ENCODE results near the gene UBTD2.

The UBTD2 gene

DNA sequence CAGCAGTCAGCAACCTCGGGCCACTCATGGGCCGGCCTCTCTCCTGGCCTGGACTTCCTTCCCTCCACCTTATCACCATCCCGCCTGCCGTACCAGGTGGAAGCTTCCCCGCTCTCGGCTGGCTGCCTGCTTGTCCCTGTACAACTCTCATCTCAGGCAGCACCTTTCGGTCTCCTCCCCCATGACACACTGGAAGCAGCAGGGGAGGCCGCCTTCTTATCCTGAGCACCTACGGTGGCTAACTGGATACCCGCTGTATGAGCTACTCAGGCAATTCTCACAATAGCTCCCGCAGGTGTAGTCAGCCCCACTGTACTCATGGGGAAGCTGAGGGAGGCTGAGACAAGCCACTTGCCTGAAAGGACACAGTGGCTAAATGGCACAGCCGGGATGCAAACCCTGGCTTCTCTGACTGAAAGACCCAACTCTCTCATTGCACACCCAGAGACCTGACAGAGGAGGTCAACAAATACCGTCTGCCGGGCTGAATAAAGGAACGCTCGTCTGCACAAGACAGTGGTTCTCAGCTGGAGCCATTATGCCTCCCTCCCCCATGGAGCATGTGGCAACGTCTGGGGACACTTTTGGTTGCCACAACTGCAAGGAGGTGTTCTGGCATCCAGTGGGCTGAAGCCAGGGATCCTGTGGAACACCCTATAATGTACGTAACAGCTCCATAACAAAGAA, 105.1 kb downstream of the UBTD2 start:
- Histone ChIP-seq H3K27ac (ENCODE audit: low read depth, low read length) (no peak overlapping the region), H3K36me3 (ENCODE audit: control insufficient read depth in 1 of 2, insufficient read depth in 2 of 2, low read length in 2 of 2) (peaks cover 2 to 7% of the 10 kb centered on the region in 2 experiments), H4K91ac (ENCODE audit: low read depth, low read length) (no peak overlapping the region), H3K27me3 (ENCODE audit: insufficient read depth, low read length) (no peaks in the 10 kb centered on the region), H2BK12ac (ENCODE audit: low read length) (peak overlapping the region; percentile 6), H3K18ac (ENCODE audit: low read length) (no peak overlapping the region), H3K4me2 (ENCODE audit: low read length) (no peak overlapping the region), H3K9me3 (ENCODE audit: insufficient read depth, low read depth, low read length) (peaks cover 2% of the 10 kb centered on the region), H2BK5ac (ENCODE audit: low read depth, low read length, poor library complexity) (no peak overlapping the region), H2AK5ac (ENCODE audit: low read length) (no peak overlapping the region), H4K8ac (ENCODE audit: low read depth, low read length) (no peak overlapping the region), H3K79me2 (ENCODE audit: control insufficient read depth, insufficient read depth, low read length, poor library complexity) (peaks cover 5% of the 10 kb centered on the region), H3K14ac (ENCODE audit: low read length) (no peak overlapping the region), H3K9ac (ENCODE audit: low read length) (no peak overlapping the region), H2BK120ac (ENCODE audit: insufficient read depth, low read length, poor library complexity) (no peak overlapping the region), H3K4me1 (ENCODE audit: control insufficient read depth in 1 of 2, insufficient read depth in 2 of 2, low read length in 2 of 2) (peaks cover 20 to 32% of the 10 kb centered on the region in 2 experiments), H3K79me1 (ENCODE audit: low read length) (peaks cover 7% of the 10 kb centered on the region), H2AFZ (ENCODE audit: insufficient read depth, low read length, poor library complexity) (no peak overlapping the region), H4K12ac (ENCODE audit: low read depth, low read length) (no peak overlapping the region), H3K23ac (ENCODE audit: low read length) (no peak overlapping the region), H3K4ac (ENCODE audit: low read depth, low read length) (peak overlapping the region; percentile 17), H3K4me3 (ENCODE audit: low read depth, low read length) (no peak overlapping the region)
- DNase-seq: peak; percentile 36 to 54
- no CpG with 5 or more reads among the region's 18 CpGs for WGBS (ENCODE audit: extremely low coverage, insufficient coverage, insufficient read length)

DNA sequence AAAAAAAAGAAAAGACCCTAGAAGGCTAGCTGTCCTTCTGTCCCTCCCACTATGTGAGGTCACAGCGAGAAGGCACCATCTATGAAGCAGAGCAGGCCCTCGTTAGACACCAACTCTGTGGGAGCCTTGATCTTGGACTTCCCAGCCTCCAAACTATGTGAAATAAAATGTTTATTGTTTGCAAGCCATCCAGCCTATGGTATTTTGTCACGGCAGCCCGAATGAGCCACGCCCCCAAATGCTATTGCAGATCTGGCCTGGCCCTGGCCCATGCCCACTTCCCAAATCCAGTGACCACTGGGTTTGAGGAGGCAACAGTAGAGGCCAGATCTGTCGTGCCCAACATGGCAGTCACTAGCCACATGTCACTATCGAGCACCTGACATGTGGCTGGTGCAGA, 106.4 kb downstream of the UBTD2 start:
- DNase-seq: peak in 1 of 2 donors; percentile 15
- H3K27me3 ChIP-seq (ENCODE audit: insufficient read depth, low read length): no peaks in the 10 kb centered on the region
- no peak overlapping the region for H3K23ac ChIP-seq (ENCODE audit: low read length)
- H3K9me3 ChIP-seq (ENCODE audit: insufficient read depth, low read depth, low read length): peaks cover 2% of the 10 kb centered on the region
- H4K8ac ChIP-seq (ENCODE audit: low read depth, low read length): no peak overlapping the region
- peaks cover 2 to 10% of the 10 kb centered on the region in 2 experiments for H3K36me3 ChIP-seq (ENCODE audit: control insufficient read depth in 1 of 2, insufficient read depth in 2 of 2, low read length in 2 of 2)
- no peak overlapping the region for H3K4me2 ChIP-seq (ENCODE audit: low read length)
- no CpG with 5 or more reads among the region's 7 CpGs for WGBS (ENCODE audit: extremely low coverage, insufficient coverage, insufficient read length)
- H3K79me2 ChIP-seq (ENCODE audit: control insufficient read depth, insufficient read depth, low read length, poor library complexity): peaks cover 10% of the 10 kb centered on the region
- H2BK12ac ChIP-seq (ENCODE audit: low read length): no peak overlapping the region
- no peak overlapping the region for H3K27ac ChIP-seq (ENCODE audit: low read depth, low read length)
- H3K4ac ChIP-seq (ENCODE audit: low read depth, low read length): peak overlapping the region; percentile 13
- no peak overlapping the region for H2BK120ac ChIP-seq (ENCODE audit: insufficient read depth, low read length, poor library complexity)
- peaks cover 25 to 35% of the 10 kb centered on the region in 2 experiments for H3K4me1 ChIP-seq (ENCODE audit: control insufficient read depth in 1 of 2, insufficient read depth in 2 of 2, low read length in 2 of 2)
- H3K14ac ChIP-seq (ENCODE audit: low read length): no peak overlapping the region
- H4K91ac ChIP-seq (ENCODE audit: low read depth, low read length): no peak overlapping the region
- H3K18ac ChIP-seq (ENCODE audit: low read length): no peak overlapping the region
- H3K9ac ChIP-seq (ENCODE audit: low read length): no peak overlapping the region
- no peak overlapping the region for H2BK5ac ChIP-seq (ENCODE audit: low read depth, low read length, poor library complexity)
- no peak overlapping the region for H3K4me3 ChIP-seq (ENCODE audit: low read depth, low read length)
- no peak overlapping the region for H4K12ac ChIP-seq (ENCODE audit: low read depth, low read length)
- H3K79me1 ChIP-seq (ENCODE audit: low read length): peaks cover 7% of the 10 kb centered on the region
- H2AK5ac ChIP-seq (ENCODE audit: low read length): no peak overlapping the region
- no peak overlapping the region for H2AFZ ChIP-seq (ENCODE audit: insufficient read depth, low read length, poor library complexity)

DNA sequence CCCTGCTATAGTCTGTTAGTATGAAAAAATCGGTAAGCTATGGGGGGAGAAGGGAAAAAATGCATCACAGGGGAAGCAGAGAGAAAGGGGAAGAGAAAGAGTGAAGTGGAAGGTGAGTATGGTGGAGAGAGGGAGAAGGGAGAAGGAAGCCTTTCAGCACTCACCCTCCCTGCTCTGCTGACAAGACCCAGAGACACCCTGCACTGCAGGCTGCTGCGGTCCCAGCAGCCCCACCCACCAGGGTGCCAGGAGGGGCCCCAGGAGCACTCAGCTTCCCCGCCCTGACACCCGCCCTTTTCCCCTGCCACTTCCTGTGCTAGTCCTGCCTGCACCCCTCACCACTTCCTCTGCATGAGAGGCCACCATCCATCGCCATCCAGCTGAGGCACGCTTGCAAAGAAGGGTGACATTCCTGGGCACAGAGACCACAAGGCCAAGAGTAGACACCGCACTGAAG, 108.3 kb downstream of the UBTD2 start:
- peaks cover 0 to 9% of the 10 kb centered on the region in 2 experiments for H3K36me3 ChIP-seq (ENCODE audit: control insufficient read depth in 1 of 2, insufficient read depth in 2 of 2, low read length in 2 of 2)
- H3K14ac ChIP-seq (ENCODE audit: low read length): no peak overlapping the region
- no peak overlapping the region for H4K12ac ChIP-seq (ENCODE audit: low read depth, low read length)
- H3K79me1 ChIP-seq (ENCODE audit: low read length): peaks cover 7% of the 10 kb centered on the region
- no peak overlapping the region for H4K8ac ChIP-seq (ENCODE audit: low read depth, low read length)
- no peak overlapping the region for H3K27ac ChIP-seq (ENCODE audit: low read depth, low read length)
- no peak overlapping the region for H3K23ac ChIP-seq (ENCODE audit: low read length)
- no peak overlapping the region for H2BK12ac ChIP-seq (ENCODE audit: low read length)
- H4K91ac ChIP-seq (ENCODE audit: low read depth, low read length): no peak overlapping the region
- H3K4ac ChIP-seq (ENCODE audit: low read depth, low read length): no peak overlapping the region
- no peaks in the 10 kb centered on the region for H3K27me3 ChIP-seq (ENCODE audit: insufficient read depth, low read length)
- H3K79me2 ChIP-seq (ENCODE audit: control insufficient read depth, insufficient read depth, low read length, poor library complexity): peaks cover 10% of the 10 kb centered on the region
- no CpG with 5 or more reads among the region's 7 CpGs for WGBS (ENCODE audit: extremely low coverage, insufficient coverage, insufficient read length)
- H3K4me1 ChIP-seq (ENCODE audit: control insufficient read depth in 1 of 2, insufficient read depth in 2 of 2, low read length in 2 of 2): peaks cover 25 to 34% of the 10 kb centered on the region in 2 experiments
- no peak overlapping the region for H3K18ac ChIP-seq (ENCODE audit: low read length)
- H2BK120ac ChIP-seq (ENCODE audit: insufficient read depth, low read length, poor library complexity): no peak overlapping the region
- no peak for DNase-seq
- H2AK5ac ChIP-seq (ENCODE audit: low read length): no peak overlapping the region
- no peak overlapping the region for H3K4me3 ChIP-seq (ENCODE audit: low read depth, low read length)
- no peak overlapping the region for H3K4me2 ChIP-seq (ENCODE audit: low read length)
- no peaks in the 10 kb centered on the region for H3K9me3 ChIP-seq (ENCODE audit: insufficient read depth, low read depth, low read length)
- H2AFZ ChIP-seq (ENCODE audit: insufficient read depth, low read length, poor library complexity): no peak overlapping the region
- no peak overlapping the region for H2BK5ac ChIP-seq (ENCODE audit: low read depth, low read length, poor library complexity)
- H3K9ac ChIP-seq (ENCODE audit: low read length): no peak overlapping the region

DNA sequence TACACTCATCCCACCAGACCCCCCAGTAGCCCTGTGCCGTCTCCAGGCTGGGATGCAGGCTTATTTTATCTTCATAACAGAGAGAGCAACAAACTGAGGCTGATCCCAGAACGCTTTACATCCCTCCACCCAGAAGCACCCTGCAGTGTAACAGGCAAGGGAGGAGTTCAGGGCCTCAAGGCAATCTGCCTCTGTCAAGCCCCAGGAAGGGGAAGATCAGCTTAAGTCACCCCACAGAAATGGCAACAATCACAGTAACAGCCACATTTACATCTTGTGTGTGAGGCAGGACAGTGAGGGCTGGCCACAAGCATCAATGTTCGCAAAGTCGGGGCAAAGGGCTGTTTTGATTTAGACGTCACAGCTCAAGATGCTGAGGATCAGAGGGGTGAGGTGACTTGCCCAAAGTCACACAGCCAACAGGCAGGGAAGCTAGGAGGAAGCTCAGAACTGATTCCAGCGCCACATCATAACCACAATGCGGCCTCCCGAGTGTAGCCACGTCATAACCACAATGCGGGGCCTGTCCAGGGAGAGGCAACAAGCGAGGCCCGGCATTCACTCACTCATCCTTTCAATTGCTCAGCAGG, 109.9 kb downstream of the UBTD2 start:
- peaks cover 18 to 20% of the 10 kb centered on the region in 2 experiments for H3K4me1 ChIP-seq (ENCODE audit: control insufficient read depth in 1 of 2, insufficient read depth in 2 of 2, low read length in 2 of 2)
- H3K9ac ChIP-seq (ENCODE audit: low read length): peak overlapping the region; percentile 11
- no peak overlapping the region for H2BK120ac ChIP-seq (ENCODE audit: insufficient read depth, low read length, poor library complexity)
- no peak overlapping the region for H4K8ac ChIP-seq (ENCODE audit: low read depth, low read length)
- H3K79me1 ChIP-seq (ENCODE audit: low read length): no peaks in the 10 kb centered on the region
- peak; percentile 77 to 82 for DNase-seq
- no peaks in the 10 kb centered on the region for H3K27me3 ChIP-seq (ENCODE audit: insufficient read depth, low read length)
- no peak overlapping the region for H2AK5ac ChIP-seq (ENCODE audit: low read length)
- H3K36me3 ChIP-seq (ENCODE audit: control insufficient read depth in 1 of 2, insufficient read depth in 2 of 2, low read length in 2 of 2): peaks cover 0 to 11% of the 10 kb centered on the region in 2 experiments
- no peak overlapping the region for H3K4me3 ChIP-seq (ENCODE audit: low read depth, low read length)
- no peak overlapping the region for H3K27ac ChIP-seq (ENCODE audit: low read depth, low read length)
- no peak overlapping the region for H4K12ac ChIP-seq (ENCODE audit: low read depth, low read length)
- H3K79me2 ChIP-seq (ENCODE audit: control insufficient read depth, insufficient read depth, low read length, poor library complexity): peaks cover 12% of the 10 kb centered on the region
- H3K9me3 ChIP-seq (ENCODE audit: insufficient read depth, low read depth, low read length): no peaks in the 10 kb centered on the region
- peak overlapping the region; percentile 18 for H3K14ac ChIP-seq (ENCODE audit: low read length)
- no peak overlapping the region for H2AFZ ChIP-seq (ENCODE audit: insufficient read depth, low read length, poor library complexity)
- H2BK5ac ChIP-seq (ENCODE audit: low read depth, low read length, poor library complexity): no peak overlapping the region
- H4K91ac ChIP-seq (ENCODE audit: low read depth, low read length): no peak overlapping the region
- H3K4me2 ChIP-seq (ENCODE audit: low read length): no peak overlapping the region
- peak overlapping the region; percentile 29 for H3K4ac ChIP-seq (ENCODE audit: low read depth, low read length)
- H2BK12ac ChIP-seq (ENCODE audit: low read length): no peak overlapping the region
- no CpG with 5 or more reads among the region's 12 CpGs for WGBS (ENCODE audit: extremely low coverage, insufficient coverage, insufficient read length)
- H3K23ac ChIP-seq (ENCODE audit: low read length): no peak overlapping the region
- peak overlapping the region; percentile 17 for H3K18ac ChIP-seq (ENCODE audit: low read length)
